ENCODE results near the gene WSCD2.

Gene WSCD2

GRCh38 chr12:108107293-108107692, 21.8 kb upstream of the WSCD2 start:
- DNase-seq (ENCODE audit: low read depth): no peak

- DNase-seq (ENCODE audit: low read depth): no peak
Measured at GRCh38 chr12:108109504-108109903, 19.6 kb upstream of the WSCD2 start.

GRCh38 chr12:108109954-108110353, 19.1 kb upstream of the WSCD2 start:
- DNase-seq (ENCODE audit: low read depth): no peak

- DNase-seq (ENCODE audit: low read depth): no peak
Measured at GRCh38 chr12:108110844-108111243, 18.2 kb upstream of the WSCD2 start.

- no peak for DNase-seq (ENCODE audit: low read depth)
Measured at GRCh38 chr12:108112832-108113556, 16.1 kb upstream of the WSCD2 start.

- DNase-seq (ENCODE audit: low read depth): no peak
Measured at GRCh38 chr12:108115123-108116121, 13.7 kb upstream of the WSCD2 start.

- no peak for DNase-seq (ENCODE audit: low read depth)
Measured at GRCh38 chr12:108116254-108116653, 12.8 kb upstream of the WSCD2 start.

GRCh38 chr12:108116699-108117098, 12.4 kb upstream of the WSCD2 start:
- no peak for DNase-seq (ENCODE audit: low read depth)

GRCh38 chr12:108117163-108117849, 11.8 kb upstream of the WSCD2 start:
- no peak for DNase-seq (ENCODE audit: low read depth)

- DNase-seq (ENCODE audit: low read depth): no peak
Measured at GRCh38 chr12:108117902-108118301, 11.2 kb upstream of the WSCD2 start.

- DNase-seq (ENCODE audit: low read depth): no peak
Measured at GRCh38 chr12:108119126-108119973, 9.7 kb upstream of the WSCD2 start.

GRCh38 chr12:108119974-108120862, 8.9 kb upstream of the WSCD2 start:
- no peak for DNase-seq (ENCODE audit: low read depth)

GRCh38 chr12:108120863-108121165, 8.3 kb upstream of the WSCD2 start:
- no peak for DNase-seq (ENCODE audit: low read depth)

- no peak for DNase-seq (ENCODE audit: low read depth)
Measured at GRCh38 chr12:108121320-108121719, 7.8 kb upstream of the WSCD2 start.

GRCh38 chr12:108121728-108122471, 7.2 kb upstream of the WSCD2 start:
- no peak for DNase-seq (ENCODE audit: low read depth)

GRCh38 chr12:108122644-108123043, 6.4 kb upstream of the WSCD2 start:
- no peak for DNase-seq (ENCODE audit: low read depth)

- no peak for DNase-seq (ENCODE audit: low read depth)
Measured at GRCh38 chr12:108123402-108123801, 5.7 kb upstream of the WSCD2 start.

GRCh38 chr12:108125073-108125472, 4.0 kb upstream of the WSCD2 start:
- DNase-seq (ENCODE audit: low read depth): no peak

GRCh38 chr12:108126212-108126611, 2.9 kb upstream of the WSCD2 start:
- no peak for DNase-seq (ENCODE audit: low read depth)

- DNase-seq (ENCODE audit: low read depth): no peak
Measured at GRCh38 chr12:108126990-108127501, 2.0 kb upstream of the WSCD2 start.
